ENCODE results near the gene ASB18. TPM values are rescaled to one million over a fixed set of nuclear protein-coding genes. Genes with fewer than 3 reads are reported as not detected.

Gene ASB18
- total and polyA plus RNA-seq, 2 experiments from 2014 or later, result not detected

DNA sequence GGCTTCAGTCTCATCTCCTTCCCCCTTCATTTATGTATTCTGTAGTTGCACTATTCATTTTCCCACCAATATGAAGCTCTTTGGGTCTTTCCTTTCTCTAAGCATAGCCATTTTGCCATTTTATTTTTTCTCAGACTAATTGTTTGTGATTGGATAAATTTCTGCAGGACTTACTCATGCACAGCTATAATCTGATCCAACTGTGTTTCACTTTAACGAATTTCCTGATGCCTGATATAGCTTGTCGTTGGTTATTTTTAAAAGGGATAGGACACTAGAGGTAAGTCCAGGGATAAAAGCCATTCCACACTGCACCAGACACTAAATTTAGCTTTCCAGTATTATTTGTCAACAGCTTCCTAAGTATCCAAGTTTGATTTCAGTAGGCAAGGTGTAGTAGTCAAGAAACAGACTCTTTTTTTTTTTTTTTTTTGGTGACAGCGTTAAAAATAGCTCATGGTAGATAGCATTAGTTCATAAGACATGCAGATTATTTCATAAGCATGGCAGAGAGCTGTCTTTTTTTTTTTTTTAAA is 17.4 kb downstream of the ASB18 start:
- Histone ChIP-seq H3K4me1 (ENCODE audit: insufficient read depth) (no peaks in the 10 kb centered on the region), H3K9ac (no peak overlapping the region), H3K27ac (no peak overlapping the region), H3K4me2 (ENCODE audit: unreplicated experiment) (no peak overlapping the region), H4K20me1 (ENCODE audit: insufficient read depth) (no peaks in the 10 kb centered on the region), H3K36me3 (ENCODE audit: low read depth) (no peaks in the 10 kb centered on the region), H3K27me3 (replicated peaks; ENCODE audit: insufficient read depth) (peaks cover 21% of the 10 kb centered on the region), H3K79me2 (ENCODE audit: insufficient read depth) (no peaks in the 10 kb centered on the region), H3K9me2 (ENCODE audit: insufficient read depth) (no peaks in the 10 kb centered on the region), H2AFZ (no peak overlapping the region), H3K4me3 (no peak overlapping the region), H3K9me3 (ENCODE audit: low read depth) (no peaks in the 10 kb centered on the region), H3F3A (ENCODE audit: insufficient read depth) (no peaks in the 10 kb centered on the region)
- 16 to 32% methylated on average over 3 of the region's 3 CpGs for WGBS, 2 experiments (ENCODE audit: low coverage in 1 of 2, low lambda C conversion rate in 2 of 2, missing lambda C conversion rate in 2 of 2)
- no peak for DNase-seq
- in situ Hi-C loops (cut with MboI), result no loop called here
- TF ChIP-seq EZH2 (IDR thresholded peaks at IDR 0.05; ENCODE audit: insufficient read depth, poor library complexity, severe bottlenecking), result no peak
- no peak for TF ChIP-seq EZH2phosphoT487 (IDR thresholded peaks at IDR 0.05; ENCODE audit: insufficient read depth, low read depth)

DNA sequence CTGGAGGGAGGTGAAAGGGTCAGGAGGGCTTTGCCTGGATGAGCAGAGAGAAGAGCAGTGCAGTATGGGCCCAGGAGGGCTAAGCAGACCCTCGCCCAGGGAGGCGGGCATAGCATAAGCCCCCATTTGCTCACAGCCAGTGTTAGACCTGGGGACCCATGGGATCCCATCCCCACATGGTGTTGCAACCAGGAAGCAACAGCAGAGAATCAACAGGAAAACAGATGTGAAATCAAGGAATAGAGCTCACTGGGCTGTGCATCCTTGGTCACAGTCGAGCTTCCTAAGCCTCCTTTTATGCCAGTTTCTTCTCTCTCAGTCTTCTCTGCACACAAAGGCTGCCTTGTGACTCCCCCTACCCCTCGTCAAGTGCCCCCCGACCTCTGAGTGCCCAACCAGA is 19.9 kb downstream of the ASB18 start:
- Histone ChIP-seq H3K9me2 (ENCODE audit: insufficient read depth) (no peaks in the 10 kb centered on the region), H3K4me1 (ENCODE audit: insufficient read depth) (no peaks in the 10 kb centered on the region), H3K27me3 (replicated peaks; ENCODE audit: insufficient read depth) (peaks cover 20% of the 10 kb centered on the region), H3K9me3 (ENCODE audit: low read depth) (no peaks in the 10 kb centered on the region), H3K36me3 (ENCODE audit: low read depth) (no peaks in the 10 kb centered on the region), H3K27ac (no peak overlapping the region), H3K4me3 (no peak overlapping the region), H2AFZ (no peak overlapping the region), H4K20me1 (ENCODE audit: insufficient read depth) (no peaks in the 10 kb centered on the region), H3K79me2 (ENCODE audit: insufficient read depth) (no peaks in the 10 kb centered on the region), H3K4me2 (ENCODE audit: unreplicated experiment) (no peak overlapping the region), H3F3A (ENCODE audit: insufficient read depth) (no peaks in the 10 kb centered on the region), H3K9ac (no peak overlapping the region)
- in situ Hi-C loops (cut with MboI), result no loop called here
- TF ChIP-seq EZH2 (IDR thresholded peaks at IDR 0.05; ENCODE audit: insufficient read depth, poor library complexity, severe bottlenecking) (no peak), EZH2phosphoT487 (IDR thresholded peaks at IDR 0.05; ENCODE audit: insufficient read depth, low read depth) (no peak)
- WGBS, 2 experiments (ENCODE audit: low coverage in 1 of 2, low lambda C conversion rate in 2 of 2, missing lambda C conversion rate in 2 of 2), result 23 to 26% methylated on average over 5 of the region's 5 CpGs
- DNase-seq, result no peak

DNA sequence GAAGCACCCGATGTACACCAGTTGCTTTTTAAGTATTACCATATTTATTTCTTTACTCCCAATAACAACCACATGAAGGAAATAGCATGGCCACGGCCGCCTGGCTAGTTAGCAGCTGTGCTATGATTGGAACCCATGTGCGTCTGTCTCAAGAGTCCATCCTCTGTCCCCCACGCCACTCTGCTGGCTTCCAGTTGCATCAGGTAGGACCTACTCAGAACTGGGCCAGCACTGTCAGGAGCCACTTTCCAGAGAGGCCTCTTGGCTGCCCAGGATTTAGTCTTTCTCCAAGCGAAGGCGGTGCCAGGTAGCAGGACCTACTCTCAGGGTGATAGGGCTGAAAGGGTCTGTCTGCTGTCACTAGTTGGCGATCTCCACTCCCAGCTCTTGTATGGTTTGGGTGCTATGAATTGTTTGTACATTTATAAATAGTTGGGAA is 22.1 kb downstream of the ASB18 start:
- TF ChIP-seq EZH2 (IDR thresholded peaks at IDR 0.05; ENCODE audit: insufficient read depth, poor library complexity, severe bottlenecking), result no peak
- TF ChIP-seq EZH2phosphoT487 (IDR thresholded peaks at IDR 0.05; ENCODE audit: insufficient read depth, low read depth), result no peak
- H3K4me1 ChIP-seq (ENCODE audit: insufficient read depth), result no peaks in the 10 kb centered on the region
- no peak overlapping the region for H3K9ac ChIP-seq
- H2AFZ ChIP-seq, result no peak overlapping the region
- H3K9me3 ChIP-seq (ENCODE audit: low read depth), result no peaks in the 10 kb centered on the region
- DNase-seq, result no peak
- H4K20me1 ChIP-seq (ENCODE audit: insufficient read depth), result no peaks in the 10 kb centered on the region
- no peak overlapping the region for H3K27ac ChIP-seq
- no peaks in the 10 kb centered on the region for H3F3A ChIP-seq (ENCODE audit: insufficient read depth)
- H3K79me2 ChIP-seq (ENCODE audit: insufficient read depth), result no peaks in the 10 kb centered on the region
- H3K4me3 ChIP-seq, result no peak overlapping the region
- no peaks in the 10 kb centered on the region for H3K9me2 ChIP-seq (ENCODE audit: insufficient read depth)
- no peak overlapping the region for H3K4me2 ChIP-seq (ENCODE audit: unreplicated experiment)
- in situ Hi-C loops (cut with MboI), result no loop called here
- 43 to 44% methylated on average over 8 of the region's 8 CpGs for WGBS, 2 experiments (ENCODE audit: low coverage in 1 of 2, low lambda C conversion rate in 2 of 2, missing lambda C conversion rate in 2 of 2)
- H3K36me3 ChIP-seq (ENCODE audit: low read depth), result no peaks in the 10 kb centered on the region
- H3K27me3 ChIP-seq (replicated peaks; ENCODE audit: insufficient read depth), result peaks cover 27% of the 10 kb centered on the region

DNA sequence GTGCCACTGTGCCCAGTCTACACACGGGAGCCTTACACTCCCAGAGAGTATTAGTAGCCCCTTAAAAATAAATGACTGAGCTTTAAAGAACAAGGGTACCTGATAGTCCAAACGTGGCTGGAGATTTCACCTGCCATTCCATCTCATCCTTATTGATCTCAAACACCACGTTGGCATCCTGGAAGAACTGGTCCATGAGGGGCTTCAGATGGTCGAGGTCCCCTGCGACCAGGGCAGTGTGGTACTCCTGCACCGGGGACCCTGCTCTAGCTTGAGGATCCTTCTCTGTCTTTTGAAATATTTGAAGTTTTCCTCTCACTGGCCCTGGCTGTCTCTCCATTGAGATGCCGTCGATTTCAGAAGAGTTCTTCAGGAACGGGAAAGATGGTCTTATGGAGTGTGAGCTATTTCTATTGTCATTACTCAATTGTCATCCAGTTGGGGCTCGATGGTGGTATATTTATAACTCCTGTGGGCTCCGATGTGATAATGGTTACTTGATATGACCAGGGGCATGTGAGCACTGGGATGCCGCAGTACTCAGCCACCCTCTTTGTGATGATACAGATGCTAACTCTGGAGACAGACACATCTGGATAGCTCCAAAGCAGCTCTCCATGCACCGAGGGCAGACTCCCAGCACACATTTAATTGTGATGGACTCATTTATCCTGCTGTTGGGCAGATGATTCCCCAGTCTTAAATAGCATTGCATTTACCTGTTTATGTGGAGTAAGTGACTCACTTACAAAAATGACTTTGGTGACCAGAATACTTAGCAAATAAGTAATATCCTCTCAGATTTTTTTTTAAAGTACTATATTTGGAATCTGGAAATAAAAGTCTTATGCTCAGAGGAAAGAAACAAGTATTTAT is 22.8 kb downstream of the ASB18 start:
- H3K4me3 ChIP-seq, result no peak overlapping the region
- no peak overlapping the region for H3K27ac ChIP-seq

More for the DNA sequence above, 22.8 kb downstream of the ASB18 start:
- H4K20me1 ChIP-seq (ENCODE audit: insufficient read depth), result no peaks in the 10 kb centered on the region
- H3F3A ChIP-seq (ENCODE audit: insufficient read depth), result no peaks in the 10 kb centered on the region
- no peaks in the 10 kb centered on the region for H3K36me3 ChIP-seq (ENCODE audit: low read depth)
- H3K9me3 ChIP-seq (ENCODE audit: low read depth), result no peaks in the 10 kb centered on the region
- in situ Hi-C loops (cut with MboI), result no loop called here
- no peaks in the 10 kb centered on the region for H3K9me2 ChIP-seq (ENCODE audit: insufficient read depth)
- H3K4me1 ChIP-seq (ENCODE audit: insufficient read depth), result no peaks in the 10 kb centered on the region
- H2AFZ ChIP-seq, result no peak overlapping the region
- no peak overlapping the region for H3K4me2 ChIP-seq (ENCODE audit: unreplicated experiment)
- H3K27me3 ChIP-seq (replicated peaks; ENCODE audit: insufficient read depth), result peaks cover 33% of the 10 kb centered on the region
- no peaks in the 10 kb centered on the region for H3K79me2 ChIP-seq (ENCODE audit: insufficient read depth)
- no peak for TF ChIP-seq EZH2phosphoT487 (IDR thresholded peaks at IDR 0.05; ENCODE audit: insufficient read depth, low read depth)
- TF ChIP-seq EZH2 (IDR thresholded peaks at IDR 0.05; ENCODE audit: insufficient read depth, poor library complexity, severe bottlenecking), result no peak
- DNase-seq, result no peak
- WGBS, 2 experiments (ENCODE audit: low coverage in 1 of 2, low lambda C conversion rate in 2 of 2, missing lambda C conversion rate in 2 of 2), result 30 to 35% methylated on average over 13 of the region's 13 CpGs
- no peak overlapping the region for H3K9ac ChIP-seq

Data from GM23248 (cell line).